NCI-H460 (cell line): ENCODE measurements around the gene YARS1. TPM values are rescaled to one million over a fixed set of nuclear protein-coding genes. Genes with fewer than 3 reads are reported as not detected.

Experiments
- DNase-seq: peaks from one replicate; pipeline ENCODE4 v3.0.0-alpha.2; 2016; ENCODE audit warnings: low read depth; ENCODE audit errors: extremely low read depth
- total RNA-seq: library from RNA; depleted of rRNA; stranded (reverse); fragments of >200 nt; shearing (Covaris generic); gene quantifications from 2 replicates; pipeline ENCODE4 v1.2.3, GENCODE V29; 2014

The YARS1 gene
- total RNA-seq, 1 experiment from 2014 or later = 184 TPM

DNA sequence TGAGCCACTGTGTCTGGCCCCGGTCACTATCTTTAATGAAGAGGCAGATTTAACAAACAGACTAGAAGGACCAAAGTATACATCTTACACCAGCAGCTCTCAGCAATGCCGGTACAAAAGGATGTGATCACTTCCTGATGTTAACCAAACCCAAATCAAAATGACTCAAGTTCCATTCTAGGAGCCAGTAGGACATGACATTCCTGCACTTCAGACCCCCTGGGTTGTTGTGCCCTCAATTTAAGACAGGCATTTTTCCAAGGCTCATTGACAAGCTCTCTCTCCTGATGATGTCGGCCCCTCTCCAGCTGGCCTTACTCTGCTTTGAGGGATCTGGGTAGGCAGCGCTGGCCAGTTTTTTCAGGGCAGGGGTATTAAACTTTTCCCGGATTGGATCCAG is 35.1 kb downstream of the YARS1 start:
- no peak for DNase-seq

DNA sequence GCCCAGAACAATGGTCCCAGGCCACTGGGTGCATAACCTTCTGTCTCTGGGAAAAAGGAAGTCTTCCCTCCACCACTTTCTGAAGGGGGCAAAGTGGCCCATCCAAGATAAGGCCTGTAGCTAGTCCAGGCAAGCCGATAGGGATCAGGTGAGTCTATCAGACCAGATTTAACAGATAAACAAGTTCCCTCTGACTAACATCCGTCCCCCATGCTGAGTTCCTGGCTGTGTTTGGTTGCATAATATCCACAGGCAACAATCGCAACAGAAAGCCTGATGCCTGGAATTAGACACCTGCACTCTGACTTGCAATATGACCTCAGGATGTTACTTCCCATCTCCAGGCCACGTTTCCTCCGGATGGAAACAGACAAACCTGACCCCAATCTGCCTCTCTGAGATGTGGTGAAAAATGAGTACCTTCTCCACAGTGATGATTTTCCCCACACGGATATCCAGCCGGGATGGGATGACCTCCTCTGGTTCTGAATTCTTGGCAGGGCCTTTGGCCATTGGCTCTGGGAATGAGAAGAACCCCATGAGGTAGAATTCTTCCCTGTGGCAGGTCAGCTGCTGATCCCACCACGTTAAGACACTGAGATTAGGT is 36.4 kb downstream of the YARS1 start:
- no peak for DNase-seq

- no peak for DNase-seq
These were observed 37.2 kb downstream of the YARS1 start for GRCh38 chr1:32780005-32780404.

- DNase-seq = no peak
These were observed 37.9 kb downstream of the YARS1 start for GRCh38 chr1:32779242-32779641.

GRCh38 chr1:32775640-32776337 is 41.4 kb downstream of the YARS1 start:
- DNase-seq = no peak

GRCh38 chr1:32774950-32775634 is 42.1 kb downstream of the YARS1 start:
- DNase-seq = no peak

DNA sequence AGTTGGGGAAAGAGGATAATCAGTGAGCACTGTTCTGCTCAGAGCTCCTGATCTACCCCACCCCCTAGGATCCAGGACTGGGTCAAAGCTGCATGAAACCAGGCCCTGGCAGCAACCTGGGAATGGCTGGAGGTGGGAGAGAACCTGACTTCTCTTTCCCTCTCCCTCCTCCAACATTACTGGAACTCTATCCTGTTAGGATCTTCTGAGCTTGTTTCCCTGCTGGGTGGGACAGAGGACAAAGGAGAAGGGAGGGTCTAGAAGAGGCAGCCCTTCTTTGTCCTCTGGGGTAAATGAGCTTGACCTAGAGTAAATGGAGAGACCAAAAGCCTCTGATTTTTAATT is 42.7 kb downstream of the YARS1 start:
- no peak for DNase-seq

DNA sequence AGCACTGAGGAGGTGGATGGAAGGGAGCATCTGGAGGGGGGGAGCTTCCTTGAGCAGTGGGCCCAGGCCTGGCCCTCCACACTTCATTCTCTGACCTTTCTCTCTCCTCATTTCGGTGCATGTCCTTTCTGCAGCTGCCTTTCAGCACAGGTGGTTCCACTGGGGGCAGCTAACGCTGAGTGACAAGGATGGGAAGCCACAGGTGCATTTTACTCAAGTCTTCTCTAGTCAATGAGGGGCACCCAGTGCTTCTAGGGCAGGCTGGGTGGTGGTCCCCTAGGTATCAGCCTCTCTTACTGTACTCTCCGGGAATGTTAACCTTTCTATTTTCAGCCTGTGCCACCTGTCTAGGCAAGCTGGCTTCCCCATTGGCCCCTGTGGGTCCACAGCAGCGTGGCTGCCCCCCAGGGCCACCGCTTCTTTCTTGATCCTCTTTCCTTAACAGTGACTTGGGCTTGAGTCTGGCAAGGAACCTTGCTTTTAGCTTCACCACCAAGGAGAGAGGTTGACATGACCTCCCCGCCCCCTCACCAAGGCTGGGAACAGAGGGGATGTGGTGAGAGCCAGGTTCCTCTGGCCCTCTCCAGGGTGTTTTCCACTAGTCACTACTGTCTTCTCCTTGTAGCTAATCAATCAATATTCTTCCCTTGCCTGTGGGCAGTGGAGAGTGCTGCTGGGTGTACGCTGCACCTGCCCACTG is 43.2 kb downstream of the YARS1 start:
- DNase-seq = no peak

- DNase-seq = peak; percentile 65
These were observed 44.0 kb downstream of the YARS1 start for GRCh38 chr1:32773018-32773763.

- no peak for DNase-seq
These were observed 44.7 kb downstream of the YARS1 start for GRCh38 chr1:32772281-32773017.

GRCh38 chr1:32771561-32772280 is 45.4 kb downstream of the YARS1 start:
- DNase-seq = no peak

- no peak for DNase-seq
These were observed 46.2 kb downstream of the YARS1 start for GRCh38 chr1:32770741-32771548.

DNA sequence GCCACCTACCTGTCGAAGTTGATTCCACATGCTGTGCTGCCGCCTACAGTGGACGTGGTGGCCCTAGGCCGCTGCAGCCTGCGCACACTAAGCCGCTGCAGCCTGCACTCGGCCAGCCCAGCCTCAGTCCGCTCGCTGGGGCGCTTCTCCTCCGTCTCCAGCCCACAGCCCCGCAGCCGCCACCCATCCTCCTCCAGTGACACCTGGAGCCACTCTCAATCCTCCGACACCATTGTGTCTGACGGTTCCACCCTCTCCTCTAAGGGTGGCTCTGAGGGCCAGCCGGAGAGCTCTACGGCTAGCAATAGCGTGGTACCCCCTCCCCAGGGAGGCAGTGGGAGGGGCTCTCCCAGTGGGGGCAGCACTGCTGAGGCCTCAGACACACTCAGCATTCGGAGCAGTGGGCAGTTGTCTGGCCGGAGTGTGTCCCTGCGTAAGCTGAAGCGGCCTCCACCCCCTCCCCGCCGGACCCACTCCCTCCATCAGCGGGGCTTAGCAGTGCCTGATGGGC is 46.9 kb downstream of the YARS1 start:
- no peak for DNase-seq

DNA sequence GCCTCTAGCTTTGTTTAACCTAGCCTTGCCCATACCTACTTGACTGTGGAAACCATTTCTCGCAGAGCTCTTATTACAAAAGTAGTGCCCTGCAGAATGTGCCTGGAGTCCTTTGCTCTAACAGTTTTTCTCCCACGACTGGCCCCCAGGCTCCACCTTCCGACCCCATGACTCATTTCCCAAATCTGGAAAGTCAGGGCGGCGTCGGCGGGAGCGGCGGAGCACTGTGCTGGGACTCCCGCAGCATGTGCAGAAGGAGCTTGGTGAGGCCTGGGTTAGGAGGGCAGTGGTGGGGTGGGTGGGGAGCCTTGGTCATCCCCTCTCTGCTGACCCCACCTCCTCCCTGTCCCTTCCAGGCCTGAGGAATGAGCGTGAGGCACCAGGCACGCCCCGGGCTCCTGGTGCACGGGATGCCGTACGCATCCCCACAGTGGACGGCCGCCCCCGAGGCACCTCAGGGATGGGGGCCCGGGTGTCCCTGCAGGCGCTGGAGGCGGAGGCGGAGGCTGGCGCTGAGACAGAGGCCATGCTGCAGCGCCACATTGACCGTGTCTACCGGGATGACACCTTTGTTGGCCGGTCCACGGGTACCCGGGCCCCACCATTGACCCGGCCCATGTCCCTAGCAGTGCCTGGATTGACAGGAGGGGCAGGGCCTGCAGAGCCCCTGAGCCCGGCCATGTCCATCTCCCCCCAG is 47.5 kb downstream of the YARS1 start:
- no peak for DNase-seq

GRCh38 chr1:32768110-32768850 is 48.9 kb downstream of the YARS1 start:
- DNase-seq = no peak

- no peak for DNase-seq
These were observed 49.5 kb downstream of the YARS1 start for GRCh38 chr1:32767641-32768040.

GRCh38 chr1:32767156-32767555 is 50.0 kb downstream of the YARS1 start:
- DNase-seq = no peak
